ENCODE data around the gene SDS. TPM values are rescaled to one million over a fixed set of nuclear protein-coding genes. Genes with fewer than 3 reads are reported as not detected.

Gene SDS
- polyA plus RNA-seq, 3 donors, result 0.22 TPM; not detected in 2

DNA sequence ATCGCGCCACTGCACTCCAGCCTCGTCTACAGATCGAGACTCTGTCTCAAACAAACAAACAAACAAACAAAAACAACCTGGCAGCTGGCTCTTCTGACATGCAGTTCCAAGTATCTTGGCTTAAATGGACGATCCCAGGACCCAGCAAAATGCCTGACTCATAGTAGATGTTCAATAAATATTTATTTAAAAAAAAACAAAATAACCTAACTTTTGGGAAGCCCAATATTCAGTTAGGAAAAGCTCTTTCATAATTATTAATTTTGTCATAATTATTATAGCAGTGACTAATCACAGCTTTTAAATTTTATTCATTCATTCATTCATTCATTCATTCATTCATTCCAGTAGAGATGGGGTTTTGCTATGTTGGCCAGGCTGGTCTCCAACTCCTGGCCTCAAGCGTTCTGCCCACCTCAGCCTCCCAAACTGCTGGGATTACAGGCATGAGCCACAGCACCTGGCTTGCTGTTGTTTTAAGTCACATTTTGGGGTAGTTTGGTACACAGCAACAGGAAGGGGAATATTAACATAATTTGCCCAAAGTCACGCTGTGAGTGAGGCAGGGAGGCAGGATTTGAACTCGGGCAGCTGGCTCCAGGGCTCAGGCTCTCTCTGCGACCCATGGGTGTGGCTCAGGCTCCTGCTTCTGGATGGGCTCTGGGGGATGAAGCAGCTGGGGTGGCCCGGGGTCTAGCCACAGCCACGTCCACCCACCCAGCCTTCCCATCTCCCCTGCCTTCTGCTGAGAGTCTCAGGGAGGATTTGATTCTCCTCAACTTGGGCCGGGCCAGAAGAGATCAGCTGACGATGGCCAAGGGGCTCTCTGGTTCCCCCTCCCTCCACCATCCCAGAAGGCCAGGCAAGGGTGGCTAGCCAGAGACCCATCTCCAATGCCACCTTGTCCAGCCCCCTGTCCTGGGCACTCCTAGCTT, 2.4 kb downstream of the SDS start:
- DNase-seq (ENCODE audit: low read depth in 3 of 3, low spot score in 2 of 3), result no peak

DNA sequence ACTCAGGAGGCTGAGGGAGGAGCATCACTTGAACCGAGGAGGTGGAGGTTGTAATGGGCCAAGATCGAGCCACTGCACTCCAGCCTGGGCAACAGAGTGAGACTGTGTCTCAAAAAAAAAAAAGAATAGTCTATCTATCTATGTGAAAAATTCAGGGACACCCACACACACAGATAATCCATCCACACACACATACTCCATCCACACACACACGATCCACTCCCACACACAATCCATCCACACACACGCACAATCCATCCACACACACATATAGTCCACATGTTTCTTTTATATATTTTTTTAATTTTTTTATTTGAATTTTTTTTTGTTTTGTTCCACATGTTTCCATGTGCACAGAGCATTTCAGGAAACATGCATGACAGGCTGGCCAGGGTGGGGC, 3.3 kb downstream of the SDS start:
- no peak for DNase-seq (ENCODE audit: low read depth in 3 of 3, low spot score in 2 of 3)

DNA sequence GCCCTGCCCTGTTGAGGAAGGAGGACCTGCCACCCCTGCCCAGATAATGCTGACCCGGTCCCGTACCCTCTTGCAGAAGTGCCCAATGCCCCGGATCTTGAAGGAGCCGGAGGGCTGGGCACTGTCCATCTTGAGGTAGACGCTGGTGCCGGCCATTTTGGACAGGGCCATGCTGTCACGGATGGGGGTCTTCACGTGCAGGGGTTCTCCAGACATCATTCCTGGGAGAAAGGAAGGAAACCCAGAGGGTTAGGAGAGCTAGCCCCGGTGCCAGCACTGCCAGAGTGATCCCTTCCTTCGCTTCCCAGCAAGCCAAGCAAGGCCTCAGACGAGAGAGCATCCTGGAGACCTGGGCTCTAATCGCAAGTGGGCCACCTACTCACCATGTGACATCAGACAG, 4.2 kb downstream of the SDS start:
- DNase-seq (ENCODE audit: low read depth in 3 of 3, low spot score in 2 of 3), result no peak

DNA sequence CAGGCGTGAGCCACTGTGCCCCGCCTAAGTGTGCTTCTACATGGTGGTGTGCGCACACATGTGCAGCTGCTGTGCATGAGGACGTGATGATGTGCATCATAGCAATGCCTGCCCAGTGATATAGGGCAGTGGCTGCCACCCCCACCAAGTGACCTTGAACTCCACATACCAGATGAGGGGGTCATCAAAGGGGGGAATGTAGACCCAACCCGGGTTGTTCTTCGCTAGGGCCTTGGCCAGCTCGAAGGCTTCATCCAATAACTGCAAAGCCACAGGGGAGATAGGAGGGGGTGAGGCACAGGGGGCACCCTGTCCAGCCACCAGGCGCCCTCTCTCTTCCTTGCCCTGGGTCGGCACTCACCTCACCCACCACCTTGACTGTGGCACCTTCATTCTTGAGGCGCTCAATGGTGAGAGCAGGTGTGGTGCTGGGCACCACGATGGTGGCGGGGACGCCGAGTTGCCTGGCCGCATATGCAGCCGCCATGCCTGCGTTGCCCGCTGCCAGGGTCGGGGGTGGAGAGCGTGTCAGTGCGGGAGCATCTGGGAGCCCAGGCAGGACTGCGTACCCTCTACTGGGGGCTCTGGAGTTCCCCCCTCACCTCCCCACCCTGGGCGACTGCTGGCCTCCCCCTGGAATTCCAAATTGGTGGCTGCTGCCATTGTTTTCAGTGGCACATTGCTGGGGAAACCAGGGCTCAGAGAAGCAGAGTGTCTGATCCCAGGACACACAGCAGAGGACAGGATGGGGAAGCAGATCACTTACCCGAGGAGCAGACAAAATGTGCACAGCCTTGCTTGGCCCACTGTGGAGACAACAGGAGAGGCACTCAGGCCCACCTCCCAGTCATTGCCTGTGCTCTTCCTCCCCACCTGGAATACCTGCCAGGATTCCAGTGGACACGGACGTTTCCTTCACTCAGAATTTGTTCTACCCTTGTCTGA, 5.1 kb downstream of the SDS start:
- DNase-seq (ENCODE audit: low read depth in 3 of 3, low spot score in 2 of 3), result no peak

DNA sequence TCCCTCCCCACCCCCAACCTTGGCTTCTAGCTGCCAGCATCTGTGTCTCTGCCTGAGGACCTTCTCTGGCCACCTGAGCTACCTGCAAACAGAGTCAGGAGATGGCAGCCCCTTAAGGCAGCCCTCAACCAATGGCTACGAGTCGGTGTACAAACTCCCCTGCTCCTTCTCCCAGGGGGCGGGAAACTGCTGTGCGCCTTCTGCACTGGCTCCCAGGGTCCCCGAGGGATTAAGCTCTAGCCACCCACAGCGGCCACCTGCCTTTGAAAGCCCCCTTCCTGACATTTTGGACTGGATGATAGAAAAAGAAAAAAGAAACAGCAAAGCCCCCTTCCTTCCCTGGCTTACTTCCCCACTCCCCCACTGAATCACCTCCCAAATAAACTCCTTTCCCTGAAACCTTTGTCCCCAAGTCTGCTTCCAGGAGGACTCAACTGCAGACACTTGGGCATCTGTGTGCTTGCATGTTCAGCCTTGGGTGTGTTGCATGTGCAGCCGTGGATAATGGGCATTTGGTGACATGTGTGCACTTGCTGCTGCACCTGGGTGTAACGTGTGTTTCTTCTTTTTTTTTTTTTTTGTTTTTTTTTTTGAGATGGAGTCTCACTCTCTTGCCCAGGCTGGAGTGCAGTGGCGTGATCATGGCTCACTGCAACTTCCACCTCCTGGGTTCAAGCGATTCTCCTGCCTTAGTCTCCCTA, 6.0 kb downstream of the SDS start:
- DNase-seq (ENCODE audit: low read depth in 3 of 3, low spot score in 2 of 3), result no peak

DNA sequence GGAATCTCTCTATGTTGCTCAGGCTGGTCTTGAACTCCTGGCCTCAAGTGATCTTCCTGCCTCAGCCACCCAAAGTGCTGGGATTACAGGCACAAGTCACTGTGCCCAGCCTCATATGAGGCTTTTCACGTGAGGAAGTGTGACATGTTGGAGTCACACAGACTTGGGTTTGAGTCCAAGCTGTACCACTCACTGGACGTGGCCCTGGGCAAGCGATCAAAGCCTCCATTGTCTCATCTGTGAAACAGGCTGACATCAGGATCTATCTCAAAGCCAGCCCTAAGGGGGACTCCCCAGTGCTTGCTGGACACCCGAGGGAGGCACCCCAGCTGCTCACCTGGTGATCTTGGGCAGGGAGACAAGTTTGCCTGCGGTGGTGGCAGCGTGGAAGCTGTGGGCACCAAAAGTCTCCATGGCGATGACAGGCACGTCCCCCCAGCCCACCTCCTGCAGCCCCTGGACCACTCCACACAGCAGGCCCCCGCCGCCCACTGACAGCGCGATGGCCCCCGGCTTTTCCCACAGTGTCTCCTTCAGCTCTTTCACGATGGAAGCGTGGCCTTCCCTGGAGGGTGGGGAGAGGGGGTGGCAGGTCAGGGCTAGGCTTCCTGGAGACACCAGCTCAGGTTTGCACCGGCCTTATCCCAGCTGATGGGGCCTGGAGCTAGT, 6.7 kb downstream of the SDS start:
- DNase-seq (ENCODE audit: low read depth in 3 of 3, low spot score in 2 of 3), result no peak

DNA sequence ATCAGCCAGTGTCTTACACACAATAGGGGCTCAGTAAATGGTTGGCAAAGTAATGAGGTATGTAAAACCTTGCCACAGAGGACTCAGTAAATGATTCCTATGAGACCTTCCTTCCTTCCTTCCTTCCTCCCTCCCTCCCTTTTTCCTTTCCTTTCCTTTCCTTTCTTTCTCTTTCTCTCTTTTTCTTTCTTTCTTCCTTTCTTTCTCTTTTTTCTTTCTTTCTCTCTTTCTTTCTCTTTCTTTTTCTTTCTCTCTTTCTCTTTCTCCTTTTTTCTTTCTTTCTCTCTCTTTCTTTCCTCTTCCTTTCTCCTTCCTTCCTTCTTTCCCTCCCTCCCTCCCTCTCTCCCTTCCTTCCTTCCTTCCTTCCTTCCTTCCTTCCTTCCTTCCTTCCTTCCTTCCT, 7.5 kb downstream of the SDS start:
- DNase-seq (ENCODE audit: low read depth in 3 of 3, low spot score in 2 of 3), result no peak

DNA sequence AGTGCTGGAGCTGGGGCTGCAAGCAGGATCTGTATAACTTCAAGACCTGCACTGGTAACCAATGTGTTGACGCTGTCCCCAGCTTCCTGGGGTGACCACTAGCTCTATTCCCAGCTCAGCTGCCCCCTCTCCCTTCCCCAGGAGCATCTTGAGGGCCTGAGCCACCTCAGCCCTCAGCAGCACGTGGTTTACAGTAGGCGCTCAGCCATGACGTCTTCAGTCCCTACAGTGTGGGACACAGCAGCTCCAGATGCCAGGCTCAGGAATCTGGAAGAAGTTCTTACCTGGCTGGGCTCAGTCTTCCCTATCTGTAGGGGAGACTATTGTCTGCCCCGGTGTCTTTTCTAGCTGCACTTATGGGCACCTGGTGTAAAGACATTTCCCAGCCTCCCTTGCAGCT, 8.6 kb downstream of the SDS start:
- DNase-seq (ENCODE audit: low read depth in 3 of 3, low spot score in 2 of 3), result no peak

DNA sequence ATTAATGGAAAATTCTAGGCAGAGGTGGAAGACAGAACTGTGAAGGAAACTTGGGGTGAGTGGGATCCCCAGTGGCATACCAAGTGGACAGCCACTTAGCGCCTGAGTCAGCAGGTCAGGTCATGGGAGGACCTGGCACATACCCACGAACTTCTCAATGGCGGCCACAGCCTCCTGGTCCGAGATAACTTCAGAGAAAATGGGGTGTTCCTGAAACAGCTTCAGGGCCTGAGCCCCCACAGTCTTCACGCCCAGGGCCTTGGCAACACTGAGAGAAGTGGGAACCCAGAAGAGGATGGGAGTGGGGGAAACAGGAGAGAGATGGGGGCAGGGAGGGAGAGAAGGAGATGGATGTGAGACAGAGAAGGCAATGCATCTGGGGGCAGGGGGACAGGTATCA, 9.9 kb downstream of the SDS start:
- DNase-seq (ENCODE audit: low read depth in 3 of 3, low spot score in 2 of 3), result no peak

DNA sequence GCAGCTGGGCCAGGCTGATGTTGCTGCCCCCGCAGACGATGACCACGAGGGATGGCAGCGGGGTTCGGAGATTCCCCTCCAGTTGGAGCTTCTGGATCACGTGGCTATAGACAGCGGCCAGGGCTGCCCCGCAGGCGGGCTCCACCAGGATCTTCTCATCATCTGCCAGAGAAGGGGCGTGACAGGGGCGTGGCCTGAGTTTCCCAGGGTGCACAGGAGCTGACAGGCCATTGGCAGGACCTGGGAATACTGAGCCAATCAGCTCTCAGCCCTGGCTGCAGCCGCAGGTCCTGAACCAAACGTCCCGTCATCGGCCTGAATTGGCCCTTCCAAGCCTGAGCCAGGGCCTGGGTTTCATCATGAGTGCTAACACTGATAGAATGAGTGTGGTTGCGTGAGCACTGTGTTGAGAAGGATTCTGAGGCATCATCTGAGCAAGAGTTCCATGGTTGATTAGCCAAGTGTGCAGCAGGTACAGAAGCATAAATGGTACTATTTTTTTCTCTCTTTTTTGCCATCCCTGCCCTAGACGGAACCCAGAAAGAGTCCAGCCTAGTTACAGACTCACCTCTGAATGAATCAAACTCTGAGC, 10.6 kb downstream of the SDS start:
- DNase-seq (ENCODE audit: low read depth in 3 of 3, low spot score in 2 of 3), result no peak

DNA sequence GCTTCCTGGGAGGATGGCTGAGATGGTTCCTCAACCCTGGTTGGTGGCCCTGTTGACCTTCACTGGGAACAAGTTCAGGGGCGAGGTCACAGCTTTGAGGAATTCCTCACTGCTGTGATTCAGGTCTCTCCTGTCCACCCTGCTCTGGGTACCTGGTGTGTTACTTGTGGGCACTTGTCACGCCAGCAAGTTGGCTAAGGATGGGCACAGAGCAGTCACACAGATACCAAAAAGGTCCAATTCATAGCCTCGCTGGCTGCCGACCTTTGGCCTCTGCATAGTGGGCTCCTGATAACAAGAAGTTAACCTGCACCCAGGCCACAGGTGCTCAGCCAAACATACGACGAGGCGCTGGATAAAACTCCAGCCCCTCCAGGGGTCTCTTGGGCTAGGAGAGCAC, 11.2 kb downstream of the SDS start:
- no peak for DNase-seq (ENCODE audit: low read depth in 3 of 3, low spot score in 2 of 3)

DNA sequence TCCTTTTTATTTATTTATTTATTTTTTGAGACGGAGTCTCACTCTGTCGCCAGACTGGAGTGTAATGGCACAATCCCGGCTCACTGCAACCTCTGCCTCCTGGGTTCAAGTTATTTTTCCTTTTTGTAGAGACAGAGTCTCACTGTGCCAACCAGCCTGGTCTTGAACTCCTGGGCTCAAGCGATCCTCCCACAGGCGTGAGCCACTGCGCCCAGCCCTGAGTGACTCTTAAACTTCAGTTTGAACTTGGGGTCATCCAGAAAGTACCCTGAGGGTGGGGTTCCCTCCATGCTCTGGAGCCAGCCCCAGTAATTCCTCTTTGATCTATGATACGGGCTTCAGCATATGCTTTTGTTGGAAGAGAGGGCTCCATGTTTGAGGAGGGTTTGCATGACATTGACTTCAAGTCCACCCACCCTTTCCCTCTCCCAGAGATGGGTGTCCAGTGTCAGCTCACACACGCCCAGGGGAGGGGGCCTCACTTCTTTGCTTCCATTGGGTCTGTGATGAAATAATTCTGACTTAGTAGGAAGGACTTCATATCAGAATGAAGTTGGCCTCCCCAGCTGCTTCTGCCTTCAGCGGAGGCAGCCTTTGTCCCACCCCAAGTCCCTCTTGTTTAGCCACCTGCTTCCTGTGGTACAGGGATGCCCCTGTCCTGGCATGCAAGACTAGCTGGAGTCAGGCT, 11.9 kb downstream of the SDS start:
- DNase-seq (ENCODE audit: low read depth in 3 of 3, low spot score in 2 of 3), result no peak

DNA sequence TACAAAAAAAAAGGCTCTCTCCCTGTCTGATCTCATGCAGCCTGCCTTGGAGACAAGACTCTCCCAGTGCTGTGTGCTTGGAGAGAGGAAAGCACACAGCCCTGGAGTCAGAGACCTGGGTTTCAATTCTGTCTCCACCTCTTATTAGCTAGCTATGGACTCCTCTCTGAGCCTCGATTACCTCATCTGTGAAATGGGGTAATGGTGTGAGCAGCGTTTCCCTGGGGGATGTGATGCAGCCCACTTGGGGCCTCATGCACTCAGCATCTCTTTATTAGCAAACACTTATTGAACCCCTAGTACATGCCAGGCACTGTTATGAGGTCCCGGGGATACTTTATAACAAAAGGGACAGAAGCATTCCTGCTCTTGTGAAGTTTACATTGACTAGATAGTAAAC, 12.5 kb downstream of the SDS start:
- no peak for DNase-seq (ENCODE audit: low read depth in 3 of 3, low spot score in 2 of 3)

DNA sequence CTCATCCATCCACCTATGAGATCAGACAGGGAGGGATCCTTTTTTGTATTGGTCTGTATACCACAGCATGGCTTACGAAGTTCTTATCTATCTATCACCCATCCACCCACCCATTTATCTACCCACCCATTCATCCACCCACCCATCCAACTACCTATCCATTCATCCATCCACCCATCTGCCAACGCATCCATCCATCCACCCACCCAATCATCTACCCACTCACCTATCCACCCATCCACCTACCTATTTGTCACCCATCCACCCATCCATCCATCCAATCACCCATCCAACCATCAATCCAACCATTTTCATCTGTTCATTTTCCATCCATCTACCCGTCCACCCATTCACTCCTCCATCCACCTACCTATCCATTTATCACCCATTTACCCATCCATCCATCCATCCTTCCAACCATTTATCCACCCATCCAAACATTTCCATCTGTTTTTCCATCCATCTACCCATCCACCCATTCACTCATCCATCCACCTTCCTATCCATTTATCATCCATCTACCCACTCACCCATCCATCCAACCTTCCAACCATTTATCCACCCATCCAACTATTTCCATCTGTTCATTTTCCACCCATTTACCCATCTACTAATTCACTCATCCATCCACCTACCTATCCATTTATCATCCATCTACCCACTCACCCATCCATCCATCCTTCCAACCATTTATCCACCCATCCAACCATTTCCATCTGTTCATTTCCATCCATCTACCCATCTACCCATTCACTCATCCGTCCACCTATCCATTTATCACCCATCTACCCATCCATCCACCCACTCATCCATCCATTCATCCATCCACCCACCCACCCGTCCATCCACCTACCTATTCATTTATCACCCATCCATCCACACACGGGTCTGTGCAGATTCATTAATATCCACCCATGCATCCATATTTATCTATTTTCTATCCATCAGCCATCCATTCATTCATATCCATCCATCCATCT, 13.3 kb downstream of the SDS start:
- no peak for DNase-seq (ENCODE audit: low read depth in 3 of 3, low spot score in 2 of 3)

DNA sequence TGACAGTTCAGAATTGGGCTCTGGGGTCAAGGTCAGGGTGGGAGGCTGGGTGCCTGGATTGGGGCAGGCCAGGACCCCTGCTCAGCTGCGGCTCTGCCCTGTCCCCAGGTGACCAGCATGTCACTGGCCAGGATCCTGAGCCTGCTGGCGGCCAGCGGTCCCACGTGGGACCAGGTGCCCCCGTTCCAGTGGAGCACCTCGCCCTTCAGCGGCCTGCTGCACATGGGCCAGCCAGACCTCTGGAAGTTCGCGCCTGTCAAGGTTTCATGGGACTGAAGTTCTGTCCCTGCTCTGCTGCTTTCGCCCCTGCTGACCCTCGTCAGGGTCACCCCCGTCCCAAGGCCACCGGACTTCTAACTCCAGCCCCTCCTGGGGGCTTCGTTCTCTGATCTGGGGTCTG, 15.3 kb downstream of the SDS start:
- no peak for DNase-seq (ENCODE audit: low read depth in 3 of 3, low spot score in 2 of 3)

DNA sequence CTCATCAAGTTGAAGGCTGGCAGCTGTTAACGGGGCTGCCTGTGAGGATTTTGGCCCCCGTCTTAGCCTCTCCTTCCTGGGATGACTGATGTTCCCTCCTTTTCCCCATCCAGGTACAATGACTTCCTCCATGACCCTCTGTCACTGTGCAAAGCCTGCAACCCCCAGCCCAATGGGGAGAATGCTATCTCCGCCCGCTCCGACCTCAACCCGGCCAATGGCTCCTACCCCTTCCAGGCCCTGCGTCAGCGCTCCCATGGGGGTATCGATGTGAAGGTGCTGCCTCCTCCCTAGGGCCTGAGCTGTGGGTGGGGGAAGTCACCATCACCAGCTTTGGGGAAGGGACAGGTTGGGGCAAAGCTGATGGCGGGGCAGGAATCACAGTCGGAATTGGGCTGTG, 16.1 kb downstream of the SDS start:
- no peak for DNase-seq (ENCODE audit: low read depth in 3 of 3, low spot score in 2 of 3)

DNA sequence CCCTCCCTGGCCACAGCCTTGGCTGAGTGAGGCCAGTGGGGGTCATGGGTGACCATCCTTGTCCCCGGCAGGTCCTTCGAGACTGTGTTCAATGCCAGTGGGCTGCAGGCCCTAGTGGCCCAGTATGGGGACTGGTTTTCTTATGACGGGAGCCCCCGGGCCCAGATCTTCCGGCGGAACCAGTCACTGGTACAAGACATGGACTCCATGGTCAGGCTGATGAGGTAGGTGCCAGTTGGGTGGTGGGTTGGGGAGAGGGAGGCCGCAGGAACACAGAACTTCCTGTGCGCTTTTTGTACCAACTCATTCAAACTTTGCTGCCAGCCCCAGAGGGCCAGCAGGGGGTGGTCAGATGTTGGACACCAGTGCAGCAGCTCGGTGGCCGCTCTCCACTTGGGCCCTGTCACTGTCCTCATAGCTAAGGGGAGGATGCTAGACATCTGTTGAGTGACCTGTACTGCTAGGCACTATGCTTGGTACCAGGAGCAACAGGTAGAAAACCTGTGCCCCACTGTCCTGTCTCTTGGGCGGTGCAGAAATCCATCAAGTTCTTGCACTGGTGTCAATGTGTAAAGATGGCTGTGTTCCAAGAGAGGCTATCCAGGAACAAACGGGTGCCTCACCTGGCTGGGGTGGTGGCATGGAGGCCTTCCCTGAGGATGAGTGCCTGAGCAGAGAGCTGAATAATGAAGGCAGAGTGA, 16.7 kb downstream of the SDS start:
- no peak for DNase-seq (ENCODE audit: low read depth in 3 of 3, low spot score in 2 of 3)

Measured in right renal cortex interstitium (tissue), 3 donors.